OCI-LY7 (cell line): ENCODE data around the gene ZNF746. TPM values are rescaled to one million over a fixed set of nuclear protein-coding genes. Genes with fewer than 3 reads are reported as not detected.
"Not testable (repeated sequence)": the region's sequence is repeated elsewhere in the genome, so short reads cannot be mapped to it uniquely, and the experiment has no call there.

ENCODE experiments used
- BruUV-seq: library from RNA; stranded (reverse); fragments of 400-500 nt; replicated peaks from 2 replicates; lab custom pipeline; 2021; lab: Mats Ljungman, UMichigan
- CTCF ChIA-PET: fragments of 300-600 bp; sonication (Branson Sonifier 250); formaldehyde crosslinking; loops from one replicate; lab custom pipeline; 2022; ENCODE audit warnings: antibody characterized with exemption; ENCODE audit not compliant: unreplicated experiment; lab: Charles Lee
- POLR2A ChIA-PET: fragments of 300-600 bp; sonication (Branson Sonifier 250); formaldehyde crosslinking; loops from one replicate; lab custom pipeline; 2022; ENCODE audit warnings: antibody characterized with exemption; lab: Charles Lee
- DNase-seq: peaks from one replicate; pipeline ENCODE4 v3.0.0-alpha.2; 2015; ENCODE audit warnings: low spot score
- H2AFZ ChIP-seq: fragments of 200-600 bp; sonication (generic), shearing (Covaris generic); 2 replicates; pipeline ENCODE4 v1.6.1; 2014; ENCODE audit warnings: mild to moderate bottlenecking, antibody characterized with exemption, low read length, moderate library complexity
- H3K27ac ChIP-seq: fragments of 200-600 bp; sonication (generic); 2 replicates; pipeline ENCODE4 v1.5.1; 2014; ENCODE audit warnings: mixed run types, low read depth, mild to moderate bottlenecking, moderate library complexity, low read length, inconsistent platforms; ENCODE audit not compliant: poor library complexity, severe bottlenecking
- H3K36me3 ChIP-seq: fragments of 200-600 bp; sonication (generic); 2 replicates; pipeline ENCODE4 v1.6.1; 2014; ENCODE audit warnings: mild to moderate bottlenecking, antibody characterized with exemption, low read length, moderate library complexity, mixed read lengths; ENCODE audit not compliant: insufficient read depth
- H3K4me1 ChIP-seq: fragments of 200-600 bp; sonication (generic); 2 replicates; pipeline ENCODE4 v1.5.1; 2014; ENCODE audit warnings: mild to moderate bottlenecking, low read length; ENCODE audit not compliant: insufficient read depth, poor library complexity, severe bottlenecking
- H3K4me2 ChIP-seq: fragments of 200-600 bp; sonication (generic); 2 replicates; pipeline ENCODE4 v1.6.1; 2014; ENCODE audit warnings: mild to moderate bottlenecking, low read length
- H3K4me3 ChIP-seq: fragments of 200-600 bp; sonication (generic); 2 replicates; pipeline ENCODE4 v1.5.1; 2014; ENCODE audit warnings: mild to moderate bottlenecking, low read depth, low read length; ENCODE audit not compliant: poor library complexity, severe bottlenecking
- H3K79me2 ChIP-seq: fragments of 200-600 bp; sonication (generic); 2 replicates; pipeline ENCODE4 v1.6.1; 2016; ENCODE audit warnings: low read depth, mild to moderate bottlenecking, low read length, moderate library complexity, mixed read lengths; ENCODE audit not compliant: insufficient read depth
- H3K9me2 ChIP-seq: fragments of 200-600 bp; sonication (generic); 2 replicates; pipeline ENCODE4 v1.6.1; 2016; ENCODE audit warnings: mild to moderate bottlenecking, low read length, mixed read lengths; ENCODE audit not compliant: insufficient read depth
- H3K9me3 ChIP-seq: fragments of 200-600 bp; sonication (generic); 2 replicates; pipeline ENCODE4 v1.6.1; 2014; ENCODE audit warnings: mild to moderate bottlenecking, mixed run types, low read length, mixed read lengths
- H4K20me1 ChIP-seq: fragments of 200-600 bp; sonication (generic); 2 replicates; pipeline ENCODE4 v1.6.1; 2014; ENCODE audit warnings: mild to moderate bottlenecking, antibody characterized with exemption, low read length, moderate library complexity, mixed read lengths; ENCODE audit not compliant: insufficient read depth
- EZH2phosphoT487 ChIP-seq: fragments of 200-600 bp; sonication (generic); IDR thresholded peaks from 2 replicates; pipeline ENCODE4 v1.6.1; 2018; ENCODE audit warnings: low read depth, borderline replicate concordance, mild to moderate bottlenecking, mixed run types, antibody characterized with exemption, low read length, moderate library complexity, mixed read lengths
- intact Hi-C: fragments of 100-400 bp; cut with micrococcal nuclease; formaldehyde crosslinking; loops from one replicate; pipeline ENCODE4 v1.10.0; 2022; ENCODE audit not compliant: unreplicated experiment
- total RNA-seq, 2 experiments: library from RNA; depleted of rRNA in 1 of 2; stranded (reverse); fragments of >200 nt in 1 of 2; shearing (Covaris generic) in 1 of 2; gene quantifications; 2 replicates each; pipeline ENCODE4 v1.2.3, GENCODE V29; 2014 to 2022
- TF ChIP-seq, protein P1 (sequence below): fragments of 200-600 bp; sonication (generic); conservative IDR thresholded peaks from 2 replicates; pipeline ENCODE4 v1.5.1; 2014; ENCODE audit warnings: mild to moderate bottlenecking, antibody characterized with exemption, low read length, moderate library complexity, mixed read lengths

The ZNF746 gene
- total RNA-seq, 2 experiments from 2014 or later, result 14.8 to 18.9 TPM

- TF ChIP-seq EZH2phosphoT487, result no peak
- TF ChIP-seq, protein P1, sequence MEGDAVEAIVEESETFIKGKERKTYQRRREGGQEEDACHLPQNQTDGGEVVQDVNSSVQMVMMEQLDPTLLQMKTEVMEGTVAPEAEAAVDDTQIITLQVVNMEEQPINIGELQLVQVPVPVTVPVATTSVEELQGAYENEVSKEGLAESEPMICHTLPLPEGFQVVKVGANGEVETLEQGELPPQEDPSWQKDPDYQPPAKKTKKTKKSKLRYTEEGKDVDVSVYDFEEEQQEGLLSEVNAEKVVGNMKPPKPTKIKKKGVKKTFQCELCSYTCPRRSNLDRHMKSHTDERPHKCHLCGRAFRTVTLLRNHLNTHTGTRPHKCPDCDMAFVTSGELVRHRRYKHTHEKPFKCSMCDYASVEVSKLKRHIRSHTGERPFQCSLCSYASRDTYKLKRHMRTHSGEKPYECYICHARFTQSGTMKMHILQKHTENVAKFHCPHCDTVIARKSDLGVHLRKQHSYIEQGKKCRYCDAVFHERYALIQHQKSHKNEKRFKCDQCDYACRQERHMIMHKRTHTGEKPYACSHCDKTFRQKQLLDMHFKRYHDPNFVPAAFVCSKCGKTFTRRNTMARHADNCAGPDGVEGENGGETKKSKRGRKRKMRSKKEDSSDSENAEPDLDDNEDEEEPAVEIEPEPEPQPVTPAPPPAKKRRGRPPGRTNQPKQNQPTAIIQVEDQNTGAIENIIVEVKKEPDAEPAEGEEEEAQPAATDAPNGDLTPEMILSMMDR, result no peak
- intact Hi-C loops, result loop anchor here (10.0 kb wide), 1 partner anchor 181 kb away; no protein-coding TSS in a partner anchor
- Histone ChIP-seq H3K9me3 (no peaks in the 10 kb centered on the region), H4K20me1 (no peaks in the 10 kb centered on the region), H3K27ac (no peak overlapping the region), H3K9me2 (no peaks in the 10 kb centered on the region), H2AFZ (no peak overlapping the region), H3K79me2 (peaks cover 14% of the 10 kb centered on the region), H3K4me2 (peak overlapping the region; percentile 100), H3K36me3 (peaks cover 33% of the 10 kb centered on the region), H3K4me1 (peaks cover 16% of the 10 kb centered on the region), H3K4me3 (peak overlapping the region; percentile 100)
- POLR2A ChIA-PET, result interaction anchor here (0.5 to 0.8 kb wide), 2 partner anchors 38 to 50 kb away, joined by 3 read pairs; no protein-coding TSS in a partner anchor
- CTCF ChIA-PET, result no interaction called here
- DNase-seq, result no peak
- BruUV-seq, result no TSS peak
Measured at GRCh38 chr7:149495785-149496641, 1.6 kb downstream of the ZNF746 start.

- no peaks in the 10 kb centered on the region for H3K9me3 ChIP-seq
- TSS peak; percentile 11 for BruUV-seq
- H4K20me1 ChIP-seq, result no peaks in the 10 kb centered on the region
- H3K4me1 ChIP-seq, result peaks cover 16% of the 10 kb centered on the region
- ChIA-PET CTCF (no interaction called here), POLR2A (interaction anchor here (0.8 kb wide), 1 partner anchor 39 kb away, joined by 3 read pairs; no protein-coding TSS in a partner anchor)
- H3K4me3 ChIP-seq, result no peak overlapping the region
- H3K9me2 ChIP-seq, result no peaks in the 10 kb centered on the region
- H3K4me2 ChIP-seq, result no peak overlapping the region
- DNase-seq, result no peak
- peaks cover 44% of the 10 kb centered on the region for H3K36me3 ChIP-seq
- intact Hi-C loops, result loop anchor here (10.0 kb wide), 1 partner anchor 180 kb away; no protein-coding TSS in a partner anchor
- H3K27ac ChIP-seq, result no peak overlapping the region
- TF ChIP-seq, protein P1, result no peak
- no peak for TF ChIP-seq EZH2phosphoT487
- peaks cover 14% of the 10 kb centered on the region for H3K79me2 ChIP-seq
- no peak overlapping the region for H2AFZ ChIP-seq
Measured at GRCh38 chr7:149494738-149495368, 2.8 kb downstream of the ZNF746 start.

DNA sequence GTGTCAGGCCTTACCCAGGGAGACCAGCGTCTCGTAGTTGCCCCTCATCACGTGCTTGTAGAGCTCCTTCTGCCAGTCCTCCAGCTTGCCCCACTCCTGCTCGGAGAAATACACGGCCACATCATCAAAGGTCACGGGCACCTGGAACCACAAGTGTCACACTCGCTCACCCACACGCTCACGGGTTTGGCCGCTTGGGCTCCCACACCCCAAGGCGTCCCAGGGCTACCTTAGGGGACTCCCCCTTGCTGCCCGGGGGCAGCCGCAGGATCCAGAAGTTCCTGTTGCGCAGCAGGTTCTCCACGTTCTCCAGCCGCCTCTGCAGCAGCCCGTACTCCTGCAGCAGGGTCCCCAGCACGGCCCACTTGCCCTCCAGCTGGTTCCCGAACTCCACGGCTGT lies 3.6 kb downstream of the ZNF746 start:
- intact Hi-C loops, result loop anchor here (10.0 kb wide), 1 partner anchor 179 kb away; no protein-coding TSS in a partner anchor
- BruUV-seq, H3K4me3 ChIP-seq, CTCF ChIA-PET, H3K9me3 ChIP-seq, H2AFZ ChIP-seq, H3K4me2 ChIP-seq, DNase-seq, H4K20me1 ChIP-seq, POLR2A ChIA-PET, H3K9me2 ChIP-seq, H3K27ac ChIP-seq: not testable (repeated sequence)
- peaks cover 53% of the 10 kb centered on the region for H3K36me3 ChIP-seq
- peaks cover 16% of the 10 kb centered on the region for H3K4me1 ChIP-seq
- H3K79me2 ChIP-seq, result peaks cover 14% of the 10 kb centered on the region
